ENCODE measurements around the gene SLC35F1.

SLC35F1 gene

GRCh38 chr6:118344014-118344670 is 437.1 kb downstream of the SLC35F1 start:
- in situ Hi-C loops (cut with MboI; ENCODE audit: low sequenced_read_pairs), result no loop called here

GRCh38 chr6:118350881-118351430 is 443.9 kb downstream of the SLC35F1 start:
- in situ Hi-C loops (cut with MboI; ENCODE audit: low sequenced_read_pairs), result no loop called here

GRCh38 chr6:118353564-118353963 is 446.5 kb downstream of the SLC35F1 start:
- in situ Hi-C loops (cut with MboI; ENCODE audit: low sequenced_read_pairs), result no loop called here

- in situ Hi-C loops (cut with MboI; ENCODE audit: low sequenced_read_pairs), result no loop called here
These were observed 447.6 kb downstream of the SLC35F1 start for GRCh38 chr6:118354641-118355040.

- in situ Hi-C loops (cut with MboI; ENCODE audit: low sequenced_read_pairs), result no loop called here
These were observed 449.0 kb downstream of the SLC35F1 start for GRCh38 chr6:118356054-118356453.

- in situ Hi-C loops (cut with MboI; ENCODE audit: low sequenced_read_pairs), result no loop called here
These were observed 449.6 kb downstream of the SLC35F1 start for GRCh38 chr6:118356686-118357085.
